Peyer's patch (tissue), 4 donors: Measurements from ENCODE around the gene IGSF9. TPM values are rescaled to one million over a fixed set of nuclear protein-coding genes. Genes with fewer than 3 reads are reported as not detected.
A peak's percentile ranks its signal among the peaks of the same experiment; 100 is the strongest.

Experiments used
- DNase-seq, 3 donors: peaks; one replicate each; pipeline ENCODE4 v3.0.0-alpha.2; 2017 to 2019
- H3K27ac ChIP-seq, 4 donors: fragments of 200-600 bp; sonication (generic); one replicate each; pipeline ENCODE4 v1.5.1; 2016 to 2019
- H3K27me3 ChIP-seq, 2 donors: fragments of 200-600 bp; sonication (generic); one replicate each; pipeline ENCODE4 v1.5.1; 2019
- H3K36me3 ChIP-seq, 3 donors: fragments of 200-600 bp; sonication (generic); one replicate each; pipeline ENCODE4 v1.5.1; 2016 to 2019
- H3K4me1 ChIP-seq, 4 donors: fragments of 200-600 bp; sonication (generic); one replicate each; pipeline ENCODE4 v1.5.1; 2016 to 2019
- H3K4me3 ChIP-seq, 4 donors: fragments of 200-600 bp; sonication (generic); 1 replicate in 3 of 4; 2 replicates in 1 of 4; pipeline ENCODE4 v1.5.1; 2016 to 2019; ENCODE audit warnings: mild to moderate bottlenecking in 1 of 4
- H3K9me3 ChIP-seq, 4 donors: fragments of 200-600 bp; sonication (generic); one replicate each; pipeline ENCODE4 v1.5.1; 2016 to 2019; ENCODE audit warnings: mild to moderate bottlenecking in 1 of 4
- POLR2A ChIP-seq, 2 donors: fragments of 450-650 bp; IDR thresholded peaks; one replicate each; pipeline ENCODE4 v1.5.1; 2017; ENCODE audit warnings: antibody characterized with exemption in 2 of 2, mild to moderate bottlenecking in 2 of 2, moderate library complexity in 2 of 2
- total RNA-seq, 4 donors: library from RNA; depleted of rRNA; stranded (reverse); fragments of >200 nt; gene quantifications; one replicate each; pipeline ENCODE4 v1.1.0, GENCODE V29; 2016
- TF ChIP-seq, protein P1 (sequence below), 6 experiments: fragments of 450-650 bp in 4 of 6; fragments of 200-600 bp in 2 of 6; sonication (generic) in 1 of 6; IDR thresholded peaks; one replicate each; pipeline ENCODE4 v1.5.1; 2017 to 2019; ENCODE audit warnings: antibody characterized with exemption in 6 of 6, mild to moderate bottlenecking in 3 of 6, moderate library complexity in 1 of 6

Gene IGSF9
- total RNA-seq, 4 donors from 2014 or later, result 5.8 to 169 (median 40.6) TPM

DNA sequence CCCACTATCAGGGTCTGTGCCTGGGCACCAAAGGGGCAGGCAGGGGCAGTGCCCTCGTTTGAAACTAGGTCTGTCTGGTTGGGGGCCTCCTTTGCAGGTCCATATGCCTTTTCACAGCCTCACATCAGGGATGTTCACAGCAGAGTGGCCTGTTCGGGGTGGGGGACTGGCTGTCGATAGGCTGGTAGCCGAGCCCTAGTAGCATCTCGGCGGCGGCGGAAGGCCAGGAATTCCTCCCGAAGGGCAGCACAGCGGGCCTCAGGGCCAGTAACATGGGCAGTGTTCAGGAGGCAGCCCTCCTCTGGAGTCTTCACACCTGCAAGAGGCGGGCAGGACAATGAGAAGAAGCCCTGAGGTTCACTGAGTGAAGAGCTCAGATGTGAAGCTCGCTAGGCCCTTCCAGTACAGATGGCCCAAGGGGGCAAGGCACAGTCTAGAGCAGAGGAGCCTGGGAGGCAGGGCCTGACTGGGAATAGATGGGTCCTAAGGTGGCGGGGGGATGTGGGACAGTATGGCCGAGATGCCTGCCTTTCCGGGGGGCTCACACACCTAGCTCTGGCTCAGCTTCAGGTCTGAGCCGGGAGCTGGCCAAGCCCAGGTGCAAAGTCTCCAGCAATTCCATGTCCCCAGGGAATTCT lies 18.1 kb downstream of the IGSF9 start:
- H3K9me3 ChIP-seq, result no peaks in the 10 kb centered on the region
- no peaks in the 10 kb centered on the region for H3K36me3 ChIP-seq
- H3K4me3 ChIP-seq, result no peak overlapping the region
- H3K27me3 ChIP-seq, result no peaks in the 10 kb centered on the region
- peaks cover 0 to 24% (median 8%) of the 10 kb centered on the region in 4 donors for H3K4me1 ChIP-seq
- TF ChIP-seq, protein P1, sequence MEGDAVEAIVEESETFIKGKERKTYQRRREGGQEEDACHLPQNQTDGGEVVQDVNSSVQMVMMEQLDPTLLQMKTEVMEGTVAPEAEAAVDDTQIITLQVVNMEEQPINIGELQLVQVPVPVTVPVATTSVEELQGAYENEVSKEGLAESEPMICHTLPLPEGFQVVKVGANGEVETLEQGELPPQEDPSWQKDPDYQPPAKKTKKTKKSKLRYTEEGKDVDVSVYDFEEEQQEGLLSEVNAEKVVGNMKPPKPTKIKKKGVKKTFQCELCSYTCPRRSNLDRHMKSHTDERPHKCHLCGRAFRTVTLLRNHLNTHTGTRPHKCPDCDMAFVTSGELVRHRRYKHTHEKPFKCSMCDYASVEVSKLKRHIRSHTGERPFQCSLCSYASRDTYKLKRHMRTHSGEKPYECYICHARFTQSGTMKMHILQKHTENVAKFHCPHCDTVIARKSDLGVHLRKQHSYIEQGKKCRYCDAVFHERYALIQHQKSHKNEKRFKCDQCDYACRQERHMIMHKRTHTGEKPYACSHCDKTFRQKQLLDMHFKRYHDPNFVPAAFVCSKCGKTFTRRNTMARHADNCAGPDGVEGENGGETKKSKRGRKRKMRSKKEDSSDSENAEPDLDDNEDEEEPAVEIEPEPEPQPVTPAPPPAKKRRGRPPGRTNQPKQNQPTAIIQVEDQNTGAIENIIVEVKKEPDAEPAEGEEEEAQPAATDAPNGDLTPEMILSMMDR (IDR thresholded peaks at IDR 0.05), result no peak
- no peak for TF ChIP-seq POLR2A (IDR thresholded peaks at IDR 0.05)
- DNase-seq, result peak in 1 of 3 donors; percentile 49
- H3K27ac ChIP-seq, result no peak overlapping the region

DNA sequence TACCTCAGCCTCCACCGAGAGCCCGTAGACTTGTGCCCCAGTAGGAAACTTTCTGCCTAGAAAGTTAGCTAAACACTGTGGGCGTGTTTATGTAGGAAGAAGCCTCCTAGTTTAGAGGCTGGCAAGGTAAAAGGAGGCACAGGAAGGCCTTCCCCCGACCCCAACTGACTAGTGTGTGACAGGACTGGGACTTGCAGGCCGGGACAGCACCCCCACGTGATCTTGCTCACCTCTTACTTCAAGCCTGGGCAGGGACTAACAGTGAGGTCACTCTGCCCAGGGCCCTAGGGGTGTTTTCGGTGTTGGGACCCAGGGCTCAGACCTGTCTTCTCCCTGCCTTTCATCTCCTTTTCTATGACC lies 19.7 kb downstream of the IGSF9 start:
- Histone ChIP-seq H3K4me3 (peak overlapping the region; percentile 72 to 93 (median 82)), H3K27me3 (no peaks in the 10 kb centered on the region), H3K36me3 (peaks cover 0 to under 1% (median 0%) of the 10 kb centered on the region in 3 donors), H3K4me1 (peaks cover 0 to 37% (median 15%) of the 10 kb centered on the region in 4 donors), H3K9me3 (no peaks in the 10 kb centered on the region), H3K27ac (peak overlapping the region; percentile 94 to 97 (median 96))
- TF ChIP-seq, protein P1 (IDR thresholded peaks at IDR 0.05), result no peak
- no peak for TF ChIP-seq POLR2A (IDR thresholded peaks at IDR 0.05)
- peak in 1 of 3 donors; percentile 43 for DNase-seq

DNA sequence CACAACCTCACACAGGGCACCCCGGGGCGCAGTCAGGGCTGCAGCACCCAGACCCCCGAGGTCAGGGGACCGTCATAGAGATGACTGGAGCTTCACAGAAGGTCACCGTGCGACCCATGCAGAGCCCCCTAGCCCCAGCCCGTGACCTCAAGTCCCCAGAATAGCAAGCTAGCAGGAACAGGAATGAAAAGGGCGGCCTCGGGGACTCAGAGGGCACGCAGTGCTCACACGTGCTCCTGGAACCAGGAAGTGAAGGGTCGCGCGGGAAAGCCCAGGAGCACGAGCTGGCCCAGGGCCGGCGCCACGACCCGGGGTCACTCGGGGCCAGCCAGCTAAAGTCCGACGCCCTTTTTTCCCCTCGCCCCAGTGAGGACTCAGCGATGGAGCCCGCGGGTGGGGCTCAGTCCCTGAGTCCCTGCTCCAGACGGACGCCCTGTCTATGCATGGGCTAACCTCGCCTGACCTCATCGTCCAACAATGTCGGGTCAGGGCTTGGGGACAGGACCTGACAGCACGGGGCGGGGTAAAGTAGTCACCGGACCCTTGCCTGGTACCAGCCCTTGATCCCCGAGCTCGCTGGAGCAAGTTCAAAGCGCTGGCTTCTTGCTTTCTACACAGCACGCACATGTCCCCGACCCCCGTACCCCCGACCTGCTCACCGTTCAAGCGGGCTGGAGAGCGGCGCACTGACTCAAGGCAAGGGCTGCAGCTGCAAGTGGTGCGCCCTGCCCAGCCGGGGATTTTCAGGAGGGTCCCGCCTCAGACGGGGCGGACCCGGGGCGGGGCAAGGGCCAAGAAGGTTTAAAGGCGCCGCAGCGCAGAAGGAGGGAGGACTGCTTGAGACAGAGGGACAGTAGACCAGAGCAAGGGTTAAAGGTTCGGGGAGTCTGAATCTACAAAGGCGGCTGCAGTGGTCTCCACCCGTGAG lies 20.4 kb downstream of the IGSF9 start, which contains the start of gene TAGLN2:
TAGLN2 (minus strand) TSS at position 717 of the 928 bp plus-strand sequence. CDS start 4,998 bp downstream, outside the sequence.
- Histone ChIP-seq H3K27ac (peak within 1 kb of the TSS; percentile 94 to 97 (median 96)), H3K36me3 (peaks cover 0 to 7% (median 0%) of the 10 kb centered on the region in 3 donors), H3K27me3 (no peaks in the 10 kb centered on the region), H3K4me1 (peaks cover 0 to 41% (median 15%) of the 10 kb centered on the region in 4 donors), H3K4me3 (peak within 1 kb of the TSS; percentile 72 to 93 (median 82)), H3K9me3 (no peaks in the 10 kb centered on the region)
- peak; percentile 93 to 96 (median 95) for DNase-seq
- TF ChIP-seq, protein P1 (IDR thresholded peaks at IDR 0.05), result no peak
- peak; percentile 91 to 92 for TF ChIP-seq POLR2A (IDR thresholded peaks at IDR 0.05)

DNA sequence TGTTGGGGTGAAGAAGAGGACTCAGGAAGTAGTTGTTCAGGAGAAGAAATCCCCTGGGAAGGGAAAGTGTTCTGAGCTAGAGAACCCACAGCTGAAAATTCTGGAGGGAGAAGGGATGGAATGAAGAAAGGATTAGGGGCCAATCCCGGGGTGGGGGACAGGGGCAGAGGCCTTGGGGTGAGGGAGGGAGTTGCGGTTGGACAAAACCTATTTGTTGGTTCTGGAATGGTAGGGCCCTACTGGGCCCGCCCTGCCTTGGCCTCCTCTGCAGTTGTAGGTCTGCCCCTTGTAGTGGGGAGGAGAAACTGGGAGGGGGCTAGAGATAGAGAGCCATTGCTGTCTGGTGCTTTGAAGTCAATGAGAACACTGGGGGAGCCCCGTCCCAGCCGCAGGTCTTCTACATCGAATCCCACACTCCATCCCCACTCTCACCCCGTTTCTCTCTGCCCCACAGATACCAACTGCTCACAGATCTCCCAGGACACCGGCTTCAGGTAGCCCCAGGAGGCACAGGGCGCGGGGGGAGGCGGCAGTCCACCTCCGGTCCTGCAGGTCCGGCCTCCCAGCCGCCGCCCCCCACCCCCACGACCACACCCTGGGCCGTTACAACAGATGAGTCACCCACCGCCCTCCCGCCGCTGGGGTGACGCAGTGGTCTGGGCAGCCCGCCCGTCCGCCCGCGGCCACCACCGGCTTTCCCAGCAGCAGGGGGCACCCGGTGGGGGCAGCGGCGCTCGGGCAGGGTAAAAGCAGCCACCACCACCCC lies 21.2 kb downstream of the IGSF9 start:
- H3K27me3 ChIP-seq, result no peaks in the 10 kb centered on the region
- H3K27ac ChIP-seq, result peak overlapping the region; percentile 94 to 97 (median 96)
- peaks cover 0 to 15% (median 0%) of the 10 kb centered on the region in 3 donors for H3K36me3 ChIP-seq
- peak; percentile 70 to 90 (median 89) for DNase-seq
- H3K9me3 ChIP-seq, result no peaks in the 10 kb centered on the region
- peaks cover 0 to 50% (median 15%) of the 10 kb centered on the region in 4 donors for H3K4me1 ChIP-seq
- H3K4me3 ChIP-seq, result peak overlapping the region; percentile 72 to 93 (median 82)
- TF ChIP-seq, protein P1 (IDR thresholded peaks at IDR 0.05), result no peak
- TF ChIP-seq POLR2A (IDR thresholded peaks at IDR 0.05), result peak in 1 of 2 donors; percentile 31
